ENCODE results near the gene NCKAP5.

The NCKAP5 gene

GRCh38 chr2:133573491-133574162 is 5.4 kb upstream of the NCKAP5 start:
- no peak for DNase-seq

GRCh38 chr2:133571249-133571648 is 3.0 kb upstream of the NCKAP5 start:
- no peak for DNase-seq

- DNase-seq, result no peak
Observed at GRCh38 chr2:133570542-133570941, 2.3 kb upstream of the NCKAP5 start.

- DNase-seq, result no peak
Observed at GRCh38 chr2:133569286-133569830, 1.1 kb upstream of the NCKAP5 start.

GRCh38 chr2:133568598-133568997 is 335 bp upstream of the NCKAP5 start:
- DNase-seq, result no peak

- no peak for DNase-seq
Observed at GRCh38 chr2:133562558-133562957, 5.7 kb downstream of the NCKAP5 start.

GRCh38 chr2:133561045-133561852 is 7.0 kb downstream of the NCKAP5 start:
- DNase-seq, result no peak

- DNase-seq, result no peak
Observed at GRCh38 chr2:133557614-133558013, 10.6 kb downstream of the NCKAP5 start.

- no peak for DNase-seq
Observed at GRCh38 chr2:133553838-133554408, 14.3 kb downstream of the NCKAP5 start.

- no peak for DNase-seq
Observed at GRCh38 chr2:133553251-133553650, 15.0 kb downstream of the NCKAP5 start.

- no peak for DNase-seq
Observed at GRCh38 chr2:133552821-133553220, 15.4 kb downstream of the NCKAP5 start.

GRCh38 chr2:133541797-133542196 is 26.5 kb downstream of the NCKAP5 start:
- DNase-seq, result no peak

GRCh38 chr2:133541376-133541775 is 26.9 kb downstream of the NCKAP5 start:
- DNase-seq, result no peak

GRCh38 chr2:133532919-133533318 is 35.3 kb downstream of the NCKAP5 start:
- no peak for DNase-seq

GRCh38 chr2:133531382-133531781 is 36.9 kb downstream of the NCKAP5 start:
- DNase-seq, result no peak

GRCh38 chr2:133530645-133531044 is 37.6 kb downstream of the NCKAP5 start:
- DNase-seq, result no peak

- DNase-seq, result no peak
Observed at GRCh38 chr2:133526530-133527300, 41.5 kb downstream of the NCKAP5 start.

GRCh38 chr2:133525613-133526529 is 42.4 kb downstream of the NCKAP5 start:
- no peak for DNase-seq

- no peak for DNase-seq
Observed at GRCh38 chr2:133525090-133525489, 43.2 kb downstream of the NCKAP5 start.

GRCh38 chr2:133523406-133523805 is 44.9 kb downstream of the NCKAP5 start:
- no peak for DNase-seq

GRCh38 chr2:133522204-133522603 is 46.1 kb downstream of the NCKAP5 start:
- no peak for DNase-seq

All from NCI-H187 treated with DMSO at 0.1 percent for 48 hours (cell line).